Endothelial cell of umbilical vein (primary cell): ENCODE data around the gene TARDBP. TPM values are rescaled to one million over a fixed set of nuclear protein-coding genes. Genes with fewer than 3 reads are reported as not detected.

Source experiments
- BruUV-seq: library from RNA; stranded (reverse); fragments of 400-500 nt; replicated peaks from 2 replicates; lab custom pipeline; 2021; lab: Mats Ljungman, UMichigan
- CTCF ChIA-PET: fragments of 300-600, 350-600 bp; sonication (Branson Sonifier 250); formaldehyde crosslinking; loops from one replicate; lab custom pipeline; 2021; ENCODE audit warnings: antibody characterized with exemption, inconsistent platforms; lab: Charles Lee
- POLR2A ChIA-PET: fragments of 300-600, 350-600 bp; sonication (Branson Sonifier 250); formaldehyde crosslinking; loops from one replicate; lab custom pipeline; 2021; ENCODE audit warnings: antibody characterized with exemption, inconsistent platforms; lab: Charles Lee
- DNase-seq: peaks from one replicate; pipeline ENCODE4 v3.0.0-alpha.2; 2011; ENCODE audit warnings: low read depth, low spot score
- FAIRE-seq: peaks from 2 replicates; lab custom pipeline; 2011; peaks lifted over from hg19 to GRCh38; lab: Jason Lieb, UNC
- H2AFZ ChIP-seq: 2 replicates; pipeline ENCODE4 v1.6.0; 2012; ENCODE audit warnings: low read depth, low read length, control low read depth, inconsistent platforms
- H3K27ac ChIP-seq: 2 replicates; pipeline ENCODE4 v1.5.1; 2011; ENCODE audit warnings: low read depth, mild to moderate bottlenecking, control low read depth, low read length, moderate library complexity; ENCODE audit not compliant: insufficient read depth
- H3K27me3 ChIP-seq, 2 experiments: 2 replicates each; pipeline versions ENCODE4 v1.6.0 to v1.6.1; 2011; ENCODE audit warnings: low read length in 2 of 2, mixed read lengths in 1 of 2; ENCODE audit not compliant: control insufficient read depth in 2 of 2, insufficient read depth in 2 of 2
- H3K36me3 ChIP-seq, 2 experiments: 2 replicates in 1 of 2; 3 replicates in 1 of 2; pipeline ENCODE4 v1.5.1; 2011; ENCODE audit warnings: low read length in 2 of 2, mild to moderate bottlenecking in 1 of 2, moderate library complexity in 1 of 2; ENCODE audit not compliant: control insufficient read depth in 2 of 2, insufficient read depth in 2 of 2; ENCODE audit errors: extremely low read depth in 1 of 2
- H3K4me1 ChIP-seq: 3 replicates; pipeline ENCODE4 v1.5.1; 2011; ENCODE audit warnings: mild to moderate bottlenecking, low read length; ENCODE audit not compliant: control insufficient read depth, insufficient read depth; ENCODE audit errors: extremely low read depth
- H3K4me2 ChIP-seq: 2 replicates; pipeline ENCODE4 v1.6.1; 2011; ENCODE audit warnings: low read length, control low read depth, mixed read lengths; ENCODE audit not compliant: insufficient read depth
- H3K4me3 ChIP-seq, 3 experiments: fragments of 200-600 bp in 1 of 3; sonication (generic), shearing (Covaris generic) in 1 of 3; replicated peaks in 1 of 3; 2 replicates each; pipeline ENCODE4 v1.5.1; 2011 to 2016; ENCODE audit warnings: control low read depth in 3 of 3, low read length in 3 of 3, mild to moderate bottlenecking in 2 of 3, inconsistent platforms in 1 of 3, low read depth in 1 of 3, moderate library complexity in 1 of 3; ENCODE audit not compliant: insufficient read depth in 1 of 3
- H3K79me2 ChIP-seq: 2 replicates; pipeline ENCODE4 v1.6.0; 2012; ENCODE audit warnings: low read length, inconsistent platforms; ENCODE audit not compliant: control insufficient read depth, insufficient read depth
- H3K9ac ChIP-seq: replicated peaks from 2 replicates; pipeline ENCODE3; 2011; ENCODE audit warnings: low read length, control low read depth; ENCODE audit not compliant: insufficient read depth; ENCODE audit errors: extremely low read depth
- H3K9me1 ChIP-seq: replicated peaks from 3 replicates; pipeline ENCODE4 v1.6.0; 2011; ENCODE audit warnings: mild to moderate bottlenecking, low read length; ENCODE audit not compliant: control insufficient read depth, insufficient read depth; ENCODE audit errors: extremely low read depth
- H3K9me3 ChIP-seq: replicated peaks from 2 replicates; pipeline ENCODE4 v1.5.1; 2012; ENCODE audit warnings: low read length, inconsistent platforms; ENCODE audit not compliant: control insufficient read depth, insufficient read depth
- H4K20me1 ChIP-seq: replicated peaks from 2 replicates; pipeline ENCODE3; 2011; ENCODE audit warnings: mild to moderate bottlenecking, low read length; ENCODE audit not compliant: control insufficient read depth, insufficient read depth; ENCODE audit errors: extremely low read depth
- CTCF ChIP-seq, 2 donors: IDR thresholded peaks; 1 replicate in 1 of 2; 2 replicates in 1 of 2; pipeline ENCODE4 v1.5.1; 2011; ENCODE audit warnings: low read length in 2 of 2, mild to moderate bottlenecking in 2 of 2, moderate library complexity in 2 of 2, control low read depth in 1 of 2, inconsistent platforms in 1 of 2, low read depth in 1 of 2; ENCODE audit not compliant: insufficient read depth in 1 of 2; ENCODE audit errors: extremely low read depth in 1 of 2
- EZH2 ChIP-seq: IDR thresholded peaks from 2 replicates; pipeline ENCODE4 v1.6.1; 2012; ENCODE audit warnings: borderline replicate concordance, low read depth, mild to moderate bottlenecking, moderate library complexity, low read length, inconsistent platforms; ENCODE audit not compliant: severe bottlenecking
- FOS ChIP-seq: IDR thresholded peaks from 2 replicates; pipeline ENCODE4 v1.6.1; 2011; ENCODE audit warnings: mild to moderate bottlenecking, low read length, moderate library complexity, borderline replicate concordance; ENCODE audit not compliant: insufficient read depth
- GATA2 ChIP-seq: IDR thresholded peaks from 2 replicates; pipeline ENCODE4 v1.7.0; 2011; ENCODE audit warnings: low read depth, mild to moderate bottlenecking, moderate library complexity, mixed read lengths, low read length; ENCODE audit not compliant: insufficient read length, insufficient read depth
- JUN ChIP-seq: IDR thresholded peaks from 2 replicates; pipeline ENCODE4 v1.6.1; 2011; ENCODE audit warnings: borderline replicate concordance, low read depth; ENCODE audit not compliant: insufficient read length, insufficient read depth
- MAX ChIP-seq: IDR thresholded peaks from 2 replicates; pipeline ENCODE4 v1.6.1; 2011; ENCODE audit not compliant: insufficient read depth, insufficient read length
- MYC ChIP-seq: IDR thresholded peaks from one replicate; pipeline ENCODE4 v1.6.1; 2011; ENCODE audit warnings: mild to moderate bottlenecking, low read depth, low read length
- POLR2A ChIP-seq: IDR thresholded peaks from 2 replicates; pipeline ENCODE4 v1.6.1; 2012; ENCODE audit warnings: low read depth, mild to moderate bottlenecking, control low read depth, low read length
- POLR2AphosphoS5 ChIP-seq: IDR thresholded peaks from 2 replicates; pipeline ENCODE4 v1.6.1; 2012; ENCODE audit warnings: low read depth, mild to moderate bottlenecking, control low read depth, low read length, moderate library complexity; ENCODE audit not compliant: insufficient read depth
- dilution Hi-C: fragments of 300-500 bp; cut with MboI; formaldehyde crosslinking; loops from one replicate; pipeline ENCODE4 v1.15.0; 2019; ENCODE audit warnings: low sequenced_read_pairs; ENCODE audit not compliant: extremely low pct_ligation_motif_present
- intact Hi-C: fragments of 100-400 bp; cut with micrococcal nuclease; formaldehyde crosslinking; loops from one replicate; pipeline ENCODE4 v1.10.0; 2022
- polyA plus RNA-seq, 4 experiments: library from polyadenylated mRNA; depleted of rRNA in 3 of 4; stranded (reverse) in 3 of 4; unstranded in 1 of 4; fragments of >200 nt; gene quantifications; 2 replicates each; pipeline versions ENCODE4 v1.2.1 to v1.2.3, GENCODE V29; 2011 to 2012; ENCODE audit warnings: missing spikeins in 1 of 4
- total RNA-seq: library from RNA; stranded (reverse); gene quantifications from 2 replicates; pipeline ENCODE4 v1.2.3, GENCODE V29; 2021

TARDBP gene
- total and polyA plus RNA-seq, 2 donors (not counting 3 experiments of a cell fraction or from before 2014, with no cell fraction given), result 106 to 183 TPM

- POLR2A ChIA-PET, result no interaction called here
- H3K9ac ChIP-seq, result no peak overlapping the region
- H3K9me3 ChIP-seq, result no peaks in the 10 kb centered on the region
- no peak for DNase-seq
- H3K27ac ChIP-seq, result no peak overlapping the region
- TF ChIP-seq MAX, result no peak
- no peak for TF ChIP-seq FOS
- no peak for TF ChIP-seq MYC
- no peak for TF ChIP-seq POLR2AphosphoS5
- no peak for TF ChIP-seq EZH2
- TF ChIP-seq CTCF (IDR thresholded peaks at IDR 0.05; ENCODE audit: extremely low read depth in 1 of 2, insufficient read depth in 1 of 2, low read depth in 1 of 2, low read length in 2 of 2), result no peak
- TF ChIP-seq GATA2, result no peak
- TF ChIP-seq POLR2A, result no peak
- no peak for TF ChIP-seq JUN
- H2AFZ ChIP-seq, result no peak overlapping the region
- no peak overlapping the region for H3K4me3 ChIP-seq
- H3K27me3 ChIP-seq, result no peaks in the 10 kb centered on the region
- no peaks in the 10 kb centered on the region for H3K4me1 ChIP-seq
- dilution Hi-C loops, result no loop called here
- no peak for FAIRE-seq
- intact Hi-C loops, result no loop called here
- H3K36me3 ChIP-seq, result no peaks in the 10 kb centered on the region
- no peaks in the 10 kb centered on the region for H3K9me1 ChIP-seq
- BruUV-seq, result no TSS peak
- CTCF ChIA-PET, result no interaction called here
- H3K79me2 ChIP-seq, result no peaks in the 10 kb centered on the region
- no peaks in the 10 kb centered on the region for H4K20me1 ChIP-seq
- no peak overlapping the region for H3K4me2 ChIP-seq
These were observed 24.5 kb upstream of the TARDBP start for GRCh38 chr1:10987840-10988417.
